H1 (cell line): ENCODE results near the gene NAGS. TPM values are rescaled to one million over a fixed set of nuclear protein-coding genes. Genes with fewer than 3 reads are reported as not detected.

Experiments used
- CTCF ChIA-PET: fragments of 300-600 bp; sonication (Branson Sonifier 250); formaldehyde crosslinking; loops from one replicate; lab custom pipeline; 2021; ENCODE audit not compliant: partially characterized antibody; lab: Charles Lee
- POLR2A ChIA-PET: fragments of 300-600 bp; sonication (Branson Sonifier 250); formaldehyde crosslinking; loops from one replicate; lab custom pipeline; 2021; ENCODE audit warnings: inconsistent platforms; ENCODE audit not compliant: partially characterized antibody; lab: Charles Lee
- DNase-seq, 2 experiments: peaks; one replicate each; pipeline versions ENCODE4 v3.0.0 to v3.0.0-alpha.2; 2010 to 2022; ENCODE audit warnings: low spot score in 2 of 2, low read depth in 1 of 2, mixed read lengths in 1 of 2
- FAIRE-seq: peaks from 2 replicates; lab custom pipeline; 2011; peaks lifted over from hg19 to GRCh38; lab: Jason Lieb, UNC
- H2AFZ ChIP-seq: 2 replicates; pipeline ENCODE4 v1.8.1; 2012; ENCODE audit warnings: low read length, inconsistent platforms
- H2AK5ac ChIP-seq: 2 replicates; pipeline ENCODE4 v1.6.1; 2013; ENCODE audit warnings: low read depth, low read length
- H2BK120ac ChIP-seq: replicated peaks from 2 replicates; pipeline ENCODE3; 2013; ENCODE audit warnings: low read depth, low read length, inconsistent platforms
- H2BK12ac ChIP-seq: 2 replicates; pipeline ENCODE4 v1.6.1; 2013; ENCODE audit warnings: low read depth, low read length
- H2BK15ac ChIP-seq: 2 replicates; pipeline ENCODE4 v1.6.1; 2013; ENCODE audit warnings: low read length
- H2BK20ac ChIP-seq: 2 replicates; pipeline ENCODE4 v1.6.1; 2013; ENCODE audit warnings: low read length
- H2BK5ac ChIP-seq: 2 replicates; pipeline ENCODE4 v1.6.1; 2013; ENCODE audit warnings: low read depth, low read length
- H3K14ac ChIP-seq: 2 replicates; pipeline ENCODE4 v1.6.1; 2013; ENCODE audit warnings: inconsistent platforms; ENCODE audit not compliant: insufficient read length
- H3K18ac ChIP-seq: 2 replicates; pipeline ENCODE4 v1.6.1; 2013; ENCODE audit warnings: low read length; ENCODE audit errors: extremely low read depth
- H3K23ac ChIP-seq: 2 replicates; pipeline ENCODE4 v1.6.1; 2013; ENCODE audit warnings: inconsistent platforms; ENCODE audit not compliant: insufficient read length
- H3K23me2 ChIP-seq: 2 replicates; pipeline ENCODE4 v1.6.1; 2013; ENCODE audit warnings: low read depth, low read length
- H3K27ac ChIP-seq: 2 replicates; pipeline ENCODE4 v1.6.1; 2011; ENCODE audit warnings: low read depth, low read length, inconsistent platforms
- H3K27me3 ChIP-seq, 4 experiments: replicated peaks in 1 of 4; 1 replicate in 1 of 4; 2 replicates in 3 of 4; pipeline versions ENCODE4 v1.6.1 to v1.8.1; 2011 to 2013; ENCODE audit warnings: low read length in 3 of 4, mild to moderate bottlenecking in 3 of 4, inconsistent platforms in 2 of 4, mixed read lengths in 2 of 4, moderate library complexity in 1 of 4; ENCODE audit not compliant: control insufficient read depth in 3 of 4, insufficient read depth in 3 of 4; ENCODE audit errors: extremely low read depth in 1 of 4
- H3K36me3 ChIP-seq, 4 experiments: 2 replicates each; pipeline versions ENCODE4 v1.6.1 to v1.8.1; 2011 to 2013; ENCODE audit warnings: mild to moderate bottlenecking in 4 of 4, low read length in 3 of 4, moderate library complexity in 2 of 4, control low read depth in 1 of 4, inconsistent platforms in 1 of 4; ENCODE audit not compliant: insufficient read depth in 4 of 4, control insufficient read depth in 2 of 4
- H3K4ac ChIP-seq: replicated peaks from 2 replicates; pipeline ENCODE3; 2013; ENCODE audit warnings: low read length, low read depth, mixed read lengths, inconsistent platforms; ENCODE audit not compliant: insufficient read length
- H3K4me1 ChIP-seq, 4 experiments: replicated peaks in 1 of 4; 1 replicate in 1 of 4; 2 replicates in 3 of 4; pipeline versions ENCODE4 v1.6.1 to v1.8.1; 2011 to 2013; ENCODE audit warnings: low read length in 3 of 4, inconsistent platforms in 2 of 4, mixed read lengths in 1 of 4; ENCODE audit not compliant: insufficient read depth in 4 of 4, control insufficient read depth in 3 of 4
- H3K4me2 ChIP-seq, 2 experiments: 2 replicates each; pipeline versions ENCODE4 v1.6.1 to v1.8.1; 2011 to 2013; ENCODE audit warnings: low read depth in 2 of 2, low read length in 2 of 2, control low read depth in 1 of 2, inconsistent platforms in 1 of 2, mild to moderate bottlenecking in 1 of 2; ENCODE audit not compliant: insufficient read depth in 1 of 2
- H3K4me3 ChIP-seq, 4 experiments: fragments of 200-600, 300-600 bp in 1 of 4; sonication (generic), shearing (Covaris generic), sonication (Bioruptor Twin) in 1 of 4; 2 replicates each; pipeline versions ENCODE4 v1.5.1 to v1.8.1; 2011 to 2016; ENCODE audit warnings: low read length in 4 of 4, low read depth in 3 of 4, control low read depth in 2 of 4, inconsistent platforms in 2 of 4, mild to moderate bottlenecking in 2 of 4, mixed read lengths in 1 of 4, moderate library complexity in 1 of 4; ENCODE audit not compliant: insufficient read depth in 2 of 4; ENCODE audit errors: extremely low read depth in 1 of 4
- H3K56ac ChIP-seq: replicated peaks from 2 replicates; pipeline ENCODE3; 2013; ENCODE audit warnings: low read depth, mild to moderate bottlenecking, mixed read lengths, low read length, inconsistent platforms; ENCODE audit not compliant: insufficient read length
- H3K79me1 ChIP-seq: 2 replicates; pipeline ENCODE4 v1.6.1; 2013; ENCODE audit warnings: low read depth, low read length, control low read depth
- H3K79me2 ChIP-seq, 2 experiments: 2 replicates each; pipeline versions ENCODE4 v1.6.1 to v1.8.1; 2012 to 2013; ENCODE audit warnings: low read length in 2 of 2, mild to moderate bottlenecking in 2 of 2, inconsistent platforms in 1 of 2; ENCODE audit not compliant: insufficient read depth in 2 of 2, control insufficient read depth in 1 of 2
- H3K9ac ChIP-seq, 4 experiments: replicated peaks in 1 of 4; 1 replicate in 1 of 4; 2 replicates in 3 of 4; pipeline versions ENCODE4 v1.6.1 to v1.8.1; 2011 to 2013; ENCODE audit warnings: low read depth in 3 of 4, low read length in 3 of 4, control low read depth in 2 of 4, mild to moderate bottlenecking in 2 of 4, moderate library complexity in 2 of 4, inconsistent platforms in 1 of 4; ENCODE audit errors: extremely low read depth in 1 of 4
- H3K9me3 ChIP-seq, 2 experiments: 2 replicates each; pipeline versions ENCODE4 v1.6.1 to v1.8.1; 2012 to 2013; ENCODE audit warnings: mild to moderate bottlenecking in 2 of 2, moderate library complexity in 2 of 2, control low read depth in 1 of 2, inconsistent platforms in 1 of 2, low read depth in 1 of 2, low read length in 1 of 2, mixed read lengths in 1 of 2; ENCODE audit not compliant: insufficient read depth in 2 of 2
- H4K20me1 ChIP-seq, 2 experiments: replicated peaks in 1 of 2; 2 replicates each; pipeline versions ENCODE3 to v1.8.1; 2011 to 2013; ENCODE audit warnings: inconsistent platforms in 2 of 2, low read length in 2 of 2, mild to moderate bottlenecking in 1 of 2; ENCODE audit not compliant: insufficient read depth in 2 of 2, control insufficient read depth in 1 of 2
- H4K5ac ChIP-seq: 2 replicates; pipeline ENCODE4 v1.6.1; 2013; ENCODE audit warnings: low read length, low read depth, mixed read lengths, inconsistent platforms; ENCODE audit not compliant: insufficient read length
- H4K8ac ChIP-seq: 2 replicates; pipeline ENCODE4 v1.8.0; 2013; ENCODE audit warnings: mild to moderate bottlenecking, moderate library complexity, low read length, inconsistent platforms; ENCODE audit not compliant: insufficient read depth; ENCODE audit errors: extremely low read depth
- H4K91ac ChIP-seq: replicated peaks from 2 replicates; pipeline ENCODE3; 2013; ENCODE audit warnings: low read length, mixed read lengths, inconsistent platforms; ENCODE audit not compliant: insufficient read length
- RNF2 ChIP-seq: fragments of 200-900, 300-1000 bp; sonication (generic); IDR thresholded peaks from 2 replicates; pipeline ENCODE4 v1.7.1; 2016; ENCODE audit warnings: borderline replicate concordance, low read depth, mild to moderate bottlenecking, antibody characterized with exemption, low read length; ENCODE audit not compliant: poor library complexity, severe bottlenecking; ENCODE audit errors: missing control alignments
- WGBS, 2 experiments: shearing (Covaris generic) in 1 of 2; methylation state at CpG; one replicate each; pipeline versions ENCODE4 v1.1.6 to v1.1.7; 2013 to 2015; ENCODE audit warnings: low lambda C conversion rate in 2 of 2, mixed read lengths in 2 of 2, inconsistent platforms in 1 of 2, low coverage in 1 of 2, missing lambda C conversion rate in 1 of 2; ENCODE audit not compliant: insufficient replicate concordance in 2 of 2, insufficient coverage in 1 of 2, insufficient read length in 1 of 2; ENCODE audit errors: extremely low coverage in 1 of 2, missing lambda C conversion rate in 1 of 2; 5-methylcytosine and 5-hydroxymethylcytosine counted together
- polyA plus RNA-seq, 7 experiments: library from polyadenylated mRNA; depleted of rRNA in 3 of 7; stranded (reverse) in 5 of 7; unstranded in 2 of 7; fragments of >200 nt in 5 of 7; fragments of 200-250 nt in 2 of 7; gene quantifications; 1 replicate in 5 of 7; 2 replicates in 1 of 7; 4 replicates in 1 of 7; pipeline versions ENCODE4 v1.2.1 to v1.2.3, GENCODE V29; 2011 to 2013; ENCODE audit warnings: missing spikeins in 2 of 7, mixed read lengths in 2 of 7
- total RNA-seq: library from RNA; stranded (reverse); fragmentation: NEBNext Ultra II Directional; extraction: Animal tissue kit (Norgen Biotek cat#: 25700); gene quantifications from 2 replicates; pipeline ENCODE4 v1.2.1, GENCODE V29; 2021

NAGS gene
- total and polyA plus RNA-seq, 2 of the 8 experiments (the other 6 are each of a cell fraction or from before 2014, with no cell fraction given), result 4.0 to 5.1 TPM

GRCh38 chr17:44012391-44012790, 8.0 kb downstream of the NAGS start:
- no peak overlapping the region for H4K8ac ChIP-seq
- no peak overlapping the region for H3K4me3 ChIP-seq
- CTCF ChIA-PET, result interaction anchor here (1.1 to 2.8 kb wide), 6 partner anchors 11 to 105 kb away, joined by 4 to 10 read pairs (median 6); no protein-coding TSS in a partner anchor
- H2BK12ac ChIP-seq, result no peak overlapping the region
- no peak overlapping the region for H3K23ac ChIP-seq
- WGBS, 2 experiments, result 94% methylated on average over 3 of the region's 3 CpGs; no CpG with 5 or more reads in 1 of the 2 experiments
- no peak overlapping the region for H3K4ac ChIP-seq
- no peak overlapping the region for H2BK20ac ChIP-seq
- H3K23me2 ChIP-seq, result peaks cover 7% of the 10 kb centered on the region
- no peak overlapping the region for H2AK5ac ChIP-seq
- H2BK120ac ChIP-seq, result no peak overlapping the region
- no peak overlapping the region for H2BK15ac ChIP-seq
- H4K20me1 ChIP-seq, result peaks cover 2 to 4% of the 10 kb centered on the region in 2 experiments
- TF ChIP-seq RNF2, result no peak
- FAIRE-seq (no peak), DNase-seq (no peak)
- H3K79me2 ChIP-seq, result no peaks in the 10 kb centered on the region
- peaks cover 2 to 11% (median 8%) of the 10 kb centered on the region in 4 experiments for H3K4me1 ChIP-seq
- no peak overlapping the region for H3K14ac ChIP-seq
- no peak overlapping the region for H2AFZ ChIP-seq
- no peaks in the 10 kb centered on the region; the same call in 1 of the 2 replicates for H3K79me1 ChIP-seq
- no peak overlapping the region for H3K18ac ChIP-seq
- POLR2A ChIA-PET, result interaction anchor here (0.6 to 1.6 kb wide), 3 partner anchors 9 to 54 kb away, joined by 3 to 7 read pairs (median 5); partner anchors contain the start of gene LSM12
- H2BK5ac ChIP-seq, result no peak overlapping the region
- H4K91ac ChIP-seq, result no peak overlapping the region
- no peaks in the 10 kb centered on the region for H3K9me3 ChIP-seq
- no peaks in the 10 kb centered on the region for H3K27me3 ChIP-seq
- H3K9ac ChIP-seq, result no peak overlapping the region
- no peak overlapping the region for H4K5ac ChIP-seq
- no peak overlapping the region for H3K4me2 ChIP-seq
- no peak overlapping the region for H3K56ac ChIP-seq
- H3K27ac ChIP-seq, result no peak overlapping the region
- peaks cover 0 to 3% (median 1%) of the 10 kb centered on the region in 4 experiments; a peak in 2 of 8 replicates for H3K36me3 ChIP-seq
